MM.1S (cell line): ENCODE data around the gene GNL2.

Source experiments
- DNase-seq: peaks from one replicate; pipeline ENCODE4 v3.0.0-alpha.2; 2015
- H2AFZ ChIP-seq: fragments of 300-600 bp; sonication (generic); 2 replicates; pipeline ENCODE4 v1.6.0; 2016; ENCODE audit warnings: antibody characterized with exemption, low read length
- H3F3A ChIP-seq: fragments of 300-600 bp; sonication (generic); 2 replicates; pipeline ENCODE4 v1.6.1; 2016; ENCODE audit warnings: mild to moderate bottlenecking, antibody characterized with exemption, low read length, moderate library complexity, mixed read lengths; ENCODE audit not compliant: insufficient read depth
- H3K27ac ChIP-seq: fragments of 300-600 bp; sonication (generic); 2 replicates; pipeline ENCODE4 v1.5.1; 2016; ENCODE audit warnings: mild to moderate bottlenecking, low read length
- H3K27me3 ChIP-seq: fragments of 300-600 bp; sonication (generic); replicated peaks from 2 replicates; pipeline ENCODE4 v1.6.0; 2016; ENCODE audit warnings: low read length; ENCODE audit not compliant: insufficient read depth
- H3K36me3 ChIP-seq: fragments of 300-600 bp; sonication (generic); replicated peaks from 2 replicates; pipeline ENCODE4 v1.6.1; 2016; ENCODE audit warnings: mild to moderate bottlenecking, low read length, mixed read lengths; ENCODE audit not compliant: insufficient read depth
- H3K4me1 ChIP-seq: fragments of 300-600 bp; sonication (generic); 2 replicates; pipeline ENCODE4 v1.6.1; 2016; ENCODE audit warnings: low read length, mixed read lengths
- H3K4me2 ChIP-seq: fragments of 300-600 bp; sonication (generic); 2 replicates; pipeline ENCODE4 v1.6.0; 2016; ENCODE audit warnings: low read depth, low read length
- H3K4me3 ChIP-seq: fragments of 300-600 bp; sonication (generic); 2 replicates; pipeline ENCODE4 v1.5.1; 2016; ENCODE audit warnings: low read length, mixed read lengths
- H3K79me2 ChIP-seq: fragments of 300-600 bp; sonication (generic); 2 replicates; pipeline ENCODE4 v1.6.1; 2016; ENCODE audit warnings: mixed run types, low read length, mixed read lengths
- H3K9ac ChIP-seq: fragments of 300-600 bp; sonication (generic); 2 replicates; pipeline ENCODE4 v1.6.1; 2016; ENCODE audit warnings: low read length, mixed read lengths
- H3K9me2 ChIP-seq: fragments of 300-600 bp; sonication (generic); replicated peaks from 2 replicates; pipeline ENCODE4 v1.6.1; 2016; ENCODE audit warnings: mild to moderate bottlenecking, low read length, mixed read lengths; ENCODE audit not compliant: insufficient read depth
- H3K9me3 ChIP-seq: fragments of 300-600 bp; sonication (generic); replicated peaks from 2 replicates; pipeline ENCODE4 v1.6.1; 2016; ENCODE audit warnings: mild to moderate bottlenecking, low read length, mixed read lengths; ENCODE audit not compliant: insufficient read depth
- H4K20me1 ChIP-seq: fragments of 300-600 bp; sonication (generic); 2 replicates; pipeline ENCODE4 v1.6.1; 2016; ENCODE audit warnings: mild to moderate bottlenecking, low read length, moderate library complexity, mixed read lengths; ENCODE audit not compliant: insufficient read depth
- EZH2 ChIP-seq: fragments of 300-600 bp; sonication (generic); optimal IDR thresholded peaks from 2 replicates; pipeline ENCODE3; 2017; ENCODE audit warnings: low read depth, mild to moderate bottlenecking, antibody characterized with exemption, low read length, mixed read lengths
- EZH2phosphoT487 ChIP-seq: fragments of 300-600 bp; sonication (generic); IDR thresholded peaks from 2 replicates; pipeline ENCODE4 v1.6.1; 2018; ENCODE audit warnings: antibody characterized with exemption, low read length
- TF ChIP-seq, protein P1 (sequence below): fragments of 300-600 bp; sonication (generic); IDR thresholded peaks from 2 replicates; pipeline ENCODE4 v1.5.1; 2016; ENCODE audit warnings: antibody characterized with exemption, low read length, mixed read lengths

Gene GNL2

DNA sequence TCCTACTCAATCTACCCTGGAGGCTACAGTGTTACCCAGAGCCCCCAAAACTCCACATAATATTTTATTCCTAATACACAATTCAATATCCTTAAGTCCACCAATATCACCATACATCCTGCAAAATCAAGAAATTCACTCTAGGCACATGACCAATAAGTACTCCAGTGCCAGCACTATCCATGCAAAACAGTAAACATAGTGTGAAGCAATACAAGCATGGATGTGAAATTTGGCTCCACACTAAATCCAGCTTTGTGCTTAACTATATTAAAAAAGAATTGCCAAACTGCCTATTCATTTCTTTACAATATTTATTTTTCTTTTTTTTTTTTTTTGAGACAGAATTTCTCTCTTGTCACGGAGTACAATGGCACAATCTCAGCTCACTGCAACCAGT lies 78.2 kb downstream of the GNL2 start:
- Histone ChIP-seq H3K4me2 (no peak overlapping the region), H3K9me3 (no peaks in the 10 kb centered on the region), H4K20me1 (no peaks in the 10 kb centered on the region), H3F3A (peaks cover 7% of the 10 kb centered on the region; the same call in 1 of the 2 replicates), H3K27ac (no peak overlapping the region), H3K27me3 (no peaks in the 10 kb centered on the region), H3K4me3 (no peak overlapping the region), H3K9me2 (no peaks in the 10 kb centered on the region), H3K4me1 (peaks cover 12% of the 10 kb centered on the region), H3K79me2 (peaks cover 16% of the 10 kb centered on the region), H3K36me3 (no peaks in the 10 kb centered on the region), H2AFZ (no peak overlapping the region), H3K9ac (no peak overlapping the region)
- TF ChIP-seq, protein P1, sequence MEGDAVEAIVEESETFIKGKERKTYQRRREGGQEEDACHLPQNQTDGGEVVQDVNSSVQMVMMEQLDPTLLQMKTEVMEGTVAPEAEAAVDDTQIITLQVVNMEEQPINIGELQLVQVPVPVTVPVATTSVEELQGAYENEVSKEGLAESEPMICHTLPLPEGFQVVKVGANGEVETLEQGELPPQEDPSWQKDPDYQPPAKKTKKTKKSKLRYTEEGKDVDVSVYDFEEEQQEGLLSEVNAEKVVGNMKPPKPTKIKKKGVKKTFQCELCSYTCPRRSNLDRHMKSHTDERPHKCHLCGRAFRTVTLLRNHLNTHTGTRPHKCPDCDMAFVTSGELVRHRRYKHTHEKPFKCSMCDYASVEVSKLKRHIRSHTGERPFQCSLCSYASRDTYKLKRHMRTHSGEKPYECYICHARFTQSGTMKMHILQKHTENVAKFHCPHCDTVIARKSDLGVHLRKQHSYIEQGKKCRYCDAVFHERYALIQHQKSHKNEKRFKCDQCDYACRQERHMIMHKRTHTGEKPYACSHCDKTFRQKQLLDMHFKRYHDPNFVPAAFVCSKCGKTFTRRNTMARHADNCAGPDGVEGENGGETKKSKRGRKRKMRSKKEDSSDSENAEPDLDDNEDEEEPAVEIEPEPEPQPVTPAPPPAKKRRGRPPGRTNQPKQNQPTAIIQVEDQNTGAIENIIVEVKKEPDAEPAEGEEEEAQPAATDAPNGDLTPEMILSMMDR: no peak
- TF ChIP-seq EZH2phosphoT487 (no peak), EZH2 (no peak)
- DNase-seq: no peak
